K562 (cell line): ENCODE results near the gene SLCO1A2. TPM values are rescaled to one million over a fixed set of nuclear protein-coding genes. Genes with fewer than 3 reads are reported as not detected.

Experiments
- ATAC-seq: fragments of 200-7000 bp; cut with Tn5 transposase; 3 replicates; pipeline ENCODE4 v1.9.1; 2020; ENCODE audit warnings: moderate library complexity
- BruUV-seq: library from RNA; stranded (reverse); fragments of 400-500 nt; replicated peaks from 2 replicates; lab custom pipeline; 2021; lab: Mats Ljungman, UMichigan
- CTCF ChIA-PET: fragments of 300-600 bp; formaldehyde crosslinking; extraction: SDS; loops from one replicate; lab custom pipeline; 2021; ENCODE audit warnings: low intra/inter-chr PET ratio; lab: Yijun Ruan, JAX
- POLR2A ChIA-PET: fragments of 300-600, 350-650 bp; sonication (Branson Sonifier 250); formaldehyde crosslinking; extraction: SDS; loops from one replicate; lab custom pipeline; 2021; ENCODE audit warnings: antibody characterized with exemption, inconsistent platforms; lab: Yijun Ruan, JAX
- DNase-seq, 4 experiments: peaks; one replicate each; pipeline versions ENCODE4 v3.0.0 to v3.0.0-alpha.2; 2011 to 2018; ENCODE audit warnings: low spot score in 3 of 4, mixed read lengths in 3 of 4; ENCODE audit errors: extremely low read depth in 1 of 4
- FAIRE-seq: peaks from 2 replicates; lab custom pipeline; 2011; peaks lifted over from hg19 to GRCh38; lab: Jason Lieb, UNC
- H2AFZ ChIP-seq: 2 replicates; pipeline ENCODE4 v1.6.0; 2011; ENCODE audit warnings: low read depth, low read length, control low read depth, inconsistent platforms
- H3K27ac ChIP-seq: fragments of 200-600 bp; 3 replicates; pipeline ENCODE4 v1.8.0; 2011; ENCODE audit warnings: low read depth, mild to moderate bottlenecking, control low read depth, inconsistent platforms, low read length, moderate library complexity, mixed read lengths; ENCODE audit errors: extremely low read depth
- H3K27me3 ChIP-seq, 2 experiments: fragments of 300-600 bp in 1 of 2; 2 replicates in 1 of 2; 3 replicates in 1 of 2; pipeline versions ENCODE4 v1.6.0 to v1.8.0; 2011; ENCODE audit warnings: inconsistent platforms in 2 of 2, low read length in 2 of 2, mild to moderate bottlenecking in 1 of 2, mixed read lengths in 1 of 2, moderate library complexity in 1 of 2; ENCODE audit not compliant: control insufficient read depth in 2 of 2, insufficient read depth in 2 of 2
- H3K36me3 ChIP-seq: fragments of 300-600 bp; 3 replicates; pipeline ENCODE4 v1.8.0; 2011; ENCODE audit warnings: mild to moderate bottlenecking, low read length, inconsistent platforms; ENCODE audit not compliant: control insufficient read depth, insufficient read depth
- H3K4me1 ChIP-seq, 2 experiments: fragments of 200-600 bp in 1 of 2; replicated peaks in 1 of 2; 2 replicates in 1 of 2; 3 replicates in 1 of 2; pipeline versions ENCODE4 v1.5.1 to v1.8.0; 2011; ENCODE audit warnings: inconsistent platforms in 2 of 2, low read length in 2 of 2, mild to moderate bottlenecking in 1 of 2, mixed read lengths in 1 of 2, moderate library complexity in 1 of 2; ENCODE audit not compliant: control insufficient read depth in 2 of 2, insufficient read depth in 2 of 2
- H3K4me2 ChIP-seq: 2 replicates; pipeline ENCODE4 v1.6.1; 2011; ENCODE audit warnings: low read length, control low read depth, inconsistent platforms, mixed read lengths; ENCODE audit not compliant: insufficient read depth
- H3K4me3 ChIP-seq: fragments of 200-600 bp; sonication (generic), shearing (Covaris generic); 2 replicates; pipeline ENCODE4 v1.5.1; 2016; ENCODE audit warnings: control low read depth, inconsistent platforms
- H3K79me2 ChIP-seq: fragments of 200-600 bp; 3 replicates; pipeline ENCODE4 v1.8.0; 2011; ENCODE audit warnings: low read length, inconsistent platforms; ENCODE audit not compliant: control insufficient read depth, insufficient read depth
- H3K9ac ChIP-seq, 2 experiments: 2 replicates each; pipeline versions ENCODE4 v1.6.0 to v1.6.1; 2011; ENCODE audit warnings: low read depth in 2 of 2, low read length in 2 of 2, control low read depth in 1 of 2, inconsistent platforms in 1 of 2, mild to moderate bottlenecking in 1 of 2, mixed read lengths in 1 of 2; ENCODE audit not compliant: insufficient read depth in 1 of 2
- H3K9me1 ChIP-seq: one replicate; pipeline ENCODE4 v1.6.0; 2011; ENCODE audit warnings: inconsistent platforms, mild to moderate bottlenecking, low read length, moderate library complexity; ENCODE audit not compliant: control insufficient read depth, insufficient read depth
- H3K9me3 ChIP-seq: replicated peaks from 2 replicates; pipeline ENCODE4 v1.5.1; 2011; ENCODE audit warnings: low read depth, low read length, inconsistent platforms; ENCODE audit not compliant: control insufficient read depth, insufficient read depth
- H4K20me1 ChIP-seq: replicated peaks from 2 replicates; pipeline ENCODE4 v1.6.1; 2011; ENCODE audit warnings: low read length, inconsistent platforms, mixed read lengths; ENCODE audit not compliant: control insufficient read depth, insufficient read depth
- ATF4 ChIP-seq: fragments of 450-650 bp; formaldehyde crosslinking; IDR thresholded peaks from 2 replicates; pipeline ENCODE4 v1.4.0; 2022; ENCODE audit warnings: mild to moderate bottlenecking, moderate library complexity
- E2F4 ChIP-seq: sonication (generic); formaldehyde crosslinking; IDR thresholded peaks from 2 replicates; pipeline ENCODE4 v1.8.0; 2022; ENCODE audit warnings: mild to moderate bottlenecking, low read depth, missing genetic modification reagents
- HMBOX1 ChIP-seq: sonication (generic); IDR thresholded peaks from 2 replicates; pipeline ENCODE4 v1.6.1; 2016
- SAFB2 ChIP-seq: fragments of 200-400 bp; formaldehyde crosslinking; IDR thresholded peaks from 2 replicates; pipeline ENCODE4 v1.6.1; 2018; ENCODE audit warnings: borderline replicate concordance, low read length, low read depth, moderate library complexity; ENCODE audit not compliant: severe bottlenecking
- TGIF2 ChIP-seq: sonication (generic); formaldehyde crosslinking; IDR thresholded peaks from 2 replicates; pipeline ENCODE4 v1.8.1; 2022; ENCODE audit warnings: mild to moderate bottlenecking, missing genetic modification reagents, moderate library complexity
- WGBS: fragments of 100-300 bp; shearing (Covaris generic); methylation state at CpG from one replicate; pipeline ENCODE4 v1.1.6; 2016; ENCODE audit warnings: low coverage, mixed read lengths; ENCODE audit not compliant: insufficient coverage; ENCODE audit errors: missing lambda C conversion rate; 5-methylcytosine and 5-hydroxymethylcytosine counted together
- in situ Hi-C: fragments of 300-500 bp; cut with MboI; formaldehyde crosslinking; loops from 4 replicates; pipeline ENCODE4 v1.15.0; 2018; ENCODE audit warnings: inconsistent platforms, mixed read lengths
- intact Hi-C: fragments of 100-400 bp; cut with micrococcal nuclease; formaldehyde crosslinking; loops from 2 replicates; pipeline ENCODE4 v1.14.2; 2022
- polyA plus RNA-seq, 8 experiments: library from polyadenylated mRNA; depleted of rRNA in 4 of 8; stranded (reverse) in 5 of 8; unstranded in 3 of 8; fragments of >200 nt; fragmentation: Nextera tagmentation in 2 of 8; fragmentation: Illumina TruSeq in 1 of 8; extraction: Ambion mirVana in 2 of 8; extraction: Trizol in 1 of 8; gene quantifications; 2 replicates each; pipeline versions ENCODE4 v1.2.1 to v1.2.3, GENCODE V29; 2011 to 2014; ENCODE audit warnings: inconsistent platforms in 1 of 8, missing spikeins in 1 of 8
- total RNA-seq, 7 experiments: library from RNA; depleted of rRNA in 6 of 7; stranded (reverse); fragments of >200 nt in 6 of 7; fragmentation: Illumina TruSeq in 2 of 7; extraction: Trizol in 2 of 7; gene quantifications; 2 replicates each; pipeline versions ENCODE4 v1.2.1 to v1.2.3, GENCODE V29; 2011 to 2021; ENCODE audit warnings: low replicate concordance in 1 of 7

SLCO1A2 gene
- total and polyA plus RNA-seq, 9 of the 15 experiments (the other 6 are each of a cell fraction or from before 2014, with no cell fraction given), result 1.2 to 4.4 (median 2.6) TPM

GRCh38 chr12:21372602-21373001, 37.9 kb upstream of the SLCO1A2 start, which contains the start of gene IAPP:
Gene IAPP (plus strand): TSS chr12:21372902. CDS start chr12:21373352, 450 bp downstream.
- Histone ChIP-seq H3K9me1 (no peaks in the 10 kb centered on the region), H3K36me3 (no peaks in the 10 kb centered on the region), H3K4me2 (no peak within 1 kb of the TSS), H3K27me3 (no peaks in the 10 kb centered on the region), H3K4me3 (no peak within 1 kb of the TSS), H3K79me2 (no peaks in the 10 kb centered on the region), H3K9ac (no peak within 1 kb of the TSS), H3K27ac (no peak within 1 kb of the TSS), H3K9me3 (no peaks in the 10 kb centered on the region), H2AFZ (no peak within 1 kb of the TSS), H3K4me1 (no peaks in the 10 kb centered on the region), H4K20me1 (no peaks in the 10 kb centered on the region)
- intact Hi-C loops (no loop called here), in situ Hi-C loops (no loop called here)
- WGBS, result 62% methylated on average over 2 of the region's 2 CpGs
- no TSS peak for BruUV-seq
- ATAC-seq, result no peak
- ChIA-PET CTCF (no interaction called here), POLR2A (no interaction called here)
- no peak for TF ChIP-seq TGIF2 (CRISPR knock-in tag)
- TF ChIP-seq SAFB2, result no peak
- no peak for TF ChIP-seq HMBOX1
- TF ChIP-seq E2F4 (CRISPR knock-in tag), result no peak
- no peak for TF ChIP-seq ATF4 (CRISPR knock-in tag)
- no peak for DNase-seq
- FAIRE-seq, result no peak
